ENCODE measurements around the gene ZNF304.

- TF ChIP-seq SUZ12 (IDR thresholded peaks at IDR 0.05; ENCODE audit: extremely low read depth, insufficient read depth, insufficient read length) (no peak), YY1 (IDR thresholded peaks at IDR 0.05; ENCODE audit: insufficient read depth, insufficient read length) (no peak), ZNF274 (IDR thresholded peaks at IDR 0.05; ENCODE audit: low read depth, low read length) (no peak)
Measured at GRCh38 chr19:57403737-57404563, 52.9 kb downstream of the ZNF304 start.
